NT2/D1 (cell line): ENCODE results near the gene KLC1.

ENCODE experiments used
- SUZ12 ChIP-seq: IDR thresholded peaks from 2 replicates; pipeline ENCODE4 v1.6.1; 2011; ENCODE audit not compliant: insufficient read length, insufficient read depth; ENCODE audit errors: extremely low read depth
- YY1 ChIP-seq: IDR thresholded peaks from 2 replicates; pipeline ENCODE4 v1.6.1; 2011; ENCODE audit not compliant: insufficient read length, insufficient read depth
- ZNF274 ChIP-seq: IDR thresholded peaks from 2 replicates; pipeline ENCODE4 v1.6.1; 2011; ENCODE audit warnings: mild to moderate bottlenecking, low read depth, low read length

DNA sequence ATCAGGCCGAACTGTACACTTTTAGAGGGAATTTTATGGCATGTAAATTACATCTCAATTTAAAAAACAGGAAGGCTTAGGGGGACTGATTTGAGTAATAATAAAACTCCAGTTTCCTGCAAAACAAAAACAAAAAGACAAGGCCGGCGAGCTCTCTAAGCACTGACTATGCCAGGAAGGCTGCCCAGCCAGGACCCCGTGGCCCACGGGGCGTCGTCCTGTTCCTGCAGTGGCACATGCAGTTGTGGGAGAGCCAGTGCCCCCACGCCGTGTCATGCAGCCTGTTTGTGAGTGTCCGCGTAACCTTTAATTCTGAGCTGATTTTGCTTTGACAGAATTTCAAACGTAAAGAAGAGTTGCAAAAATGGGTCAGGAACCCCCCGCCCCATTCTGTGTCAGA is 75.7 kb downstream of the KLC1 start:
- no peak for TF ChIP-seq ZNF274
- TF ChIP-seq SUZ12 = no peak
- TF ChIP-seq YY1 = no peak
